ENCODE data around the gene BPIFB3. TPM values are rescaled to one million over a fixed set of nuclear protein-coding genes. Genes with fewer than 3 reads are reported as not detected.
A peak's percentile ranks its signal among the peaks of the same experiment; 100 is the strongest.

The BPIFB3 gene
- total and polyA plus RNA-seq, 2 of the 13 experiments (the other 11 are each of a cell fraction or from before 2014, with no cell fraction given) = 0.09 TPM; not detected in 1

GRCh38 chr20:33005908-33006775, 47.6 kb upstream of the BPIFB3 start (continued):
- TF ChIP-seq ZNF883 (CRISPR knock-in tag; IDR thresholded peaks at IDR 0.05; ENCODE audit: not compliant biosample characterization) (no peak), KLF9 (CRISPR knock-in tag; IDR thresholded peaks at IDR 0.05; ENCODE audit: low read depth) (no peak), HIC2 (CRISPR knock-in tag; IDR thresholded peaks at IDR 0.05; ENCODE audit: low read depth) (peak; percentile 94), ZNF468 (CRISPR knock-in tag; IDR thresholded peaks at IDR 0.05) (no peak), SIX1 (CRISPR knock-in tag; IDR thresholded peaks at IDR 0.05; ENCODE audit: borderline replicate concordance) (peak; percentile 82; the same call in 1 of the 2 replicates), ZSCAN12 (CRISPR knock-in tag; IDR thresholded peaks at IDR 0.05) (0 out of 2 replicates have a peak, but pooled peaks have one; percentile 26), PATZ1 (CRISPR knock-in tag; IDR thresholded peaks at IDR 0.05) (peak; percentile 95), TFAP4 (IDR thresholded peaks at IDR 0.05; ENCODE audit: borderline replicate concordance, low read depth) (peak; percentile 83; the same call in 1 of the 2 replicates), ZNF263 (CRISPR knock-in tag; IDR thresholded peaks at IDR 0.05) (peak; percentile 95), HMGXB3 (CRISPR knock-in tag; IDR thresholded peaks at IDR 0.05; ENCODE audit: borderline replicate concordance) (no peak; the same call in 1 of the 2 replicates), RNF2 (conservative IDR thresholded peaks at IDR 0.05; ENCODE audit: low read depth) (no peak), ZBTB26 (CRISPR knock-in tag; IDR thresholded peaks at IDR 0.05; ENCODE audit: borderline replicate concordance) (peak; percentile 90), TRIM22 (IDR thresholded peaks at IDR 0.05) (no peak), ZNF432 (CRISPR knock-in tag; IDR thresholded peaks at IDR 0.05; ENCODE audit: borderline replicate concordance) (no peak), XRCC5 (optimal IDR thresholded peaks at IDR 0.05; ENCODE audit: low read length) (peak; percentile 92), ZBTB7A (CRISPR knock-in tag; IDR thresholded peaks at IDR 0.05) (peak; percentile 94)
